Loucy (cell line): ENCODE measurements around the gene GARIN5A.

ENCODE experiments used
- H2AFZ ChIP-seq: fragments of 200-600 bp; sonication (generic); 2 replicates; pipeline ENCODE4 v1.6.0; 2016; ENCODE audit warnings: antibody characterized with exemption, mild to moderate bottlenecking, low read length, moderate library complexity
- H3F3A ChIP-seq: fragments of 200-600 bp; 2 replicates; pipeline ENCODE4 v1.6.0; 2016; ENCODE audit warnings: antibody characterized with exemption, low read depth, mild to moderate bottlenecking
- H3K27me3 ChIP-seq: fragments of 200-600 bp; sonication (generic); 2 replicates; pipeline ENCODE4 v1.6.1; 2014; ENCODE audit warnings: low read length, mild to moderate bottlenecking; ENCODE audit not compliant: insufficient read depth, poor library complexity, severe bottlenecking
- H3K36me3 ChIP-seq: fragments of 200-600 bp; sonication (generic); 2 replicates; pipeline ENCODE4 v1.6.1; 2016; ENCODE audit warnings: low read length; ENCODE audit not compliant: insufficient read depth
- H3K4me1 ChIP-seq: fragments of 200-600 bp; sonication (generic); 2 replicates; pipeline ENCODE4 v1.5.1; 2014; ENCODE audit warnings: low read length, mild to moderate bottlenecking; ENCODE audit not compliant: insufficient read depth, poor library complexity, severe bottlenecking
- H3K4me2 ChIP-seq: fragments of 200-600 bp; sonication (generic); 2 replicates; pipeline ENCODE4 v1.6.0; 2014; ENCODE audit warnings: antibody characterized with exemption, low read length, low read depth, mild to moderate bottlenecking; ENCODE audit not compliant: poor library complexity, severe bottlenecking
- H3K4me3 ChIP-seq: fragments of 200-600 bp; sonication (generic); 2 replicates; pipeline ENCODE4 v1.5.1; 2014; ENCODE audit warnings: low read length, mild to moderate bottlenecking, mixed read lengths; ENCODE audit not compliant: poor library complexity, severe bottlenecking
- H3K79me2 ChIP-seq: fragments of 200-600 bp; sonication (generic); 2 replicates; pipeline ENCODE4 v1.6.1; 2014; ENCODE audit warnings: low read length; ENCODE audit not compliant: insufficient read depth
- H3K9ac ChIP-seq: fragments of 200-600 bp; sonication (generic); 2 replicates; pipeline ENCODE4 v1.6.0; 2014; ENCODE audit warnings: mild to moderate bottlenecking, low read depth, low read length, moderate library complexity; ENCODE audit not compliant: poor library complexity, severe bottlenecking
- H3K9me2 ChIP-seq: fragments of 200-600 bp; sonication (generic); replicated peaks from 2 replicates; pipeline ENCODE4 v1.6.1; 2016; ENCODE audit warnings: low read depth, low read length, mixed read lengths
- H3K9me3 ChIP-seq: fragments of 200-600 bp; sonication (generic); 2 replicates; pipeline ENCODE4 v1.6.1; 2014; ENCODE audit warnings: mild to moderate bottlenecking, antibody characterized with exemption, low read length, low read depth; ENCODE audit not compliant: insufficient read depth
- H4K20me1 ChIP-seq: fragments of 200-600 bp; sonication (generic); 2 replicates; pipeline ENCODE4 v1.6.0; 2014; ENCODE audit warnings: antibody characterized with exemption, low read length, mild to moderate bottlenecking; ENCODE audit not compliant: insufficient read depth, poor library complexity, severe bottlenecking
- EZH2phosphoT487 ChIP-seq: fragments of 200-600 bp; IDR thresholded peaks from 2 replicates; pipeline ENCODE4 v1.6.1; 2018; ENCODE audit warnings: antibody characterized with exemption, mild to moderate bottlenecking, moderate library complexity, borderline replicate concordance
- TF ChIP-seq, protein P1 (sequence below): fragments of 200-600 bp; sonication (generic); conservative IDR thresholded peaks from 2 replicates; pipeline ENCODE4 v1.5.1; 2014; ENCODE audit warnings: mild to moderate bottlenecking, antibody characterized with exemption, low read length

The GARIN5A gene

DNA sequence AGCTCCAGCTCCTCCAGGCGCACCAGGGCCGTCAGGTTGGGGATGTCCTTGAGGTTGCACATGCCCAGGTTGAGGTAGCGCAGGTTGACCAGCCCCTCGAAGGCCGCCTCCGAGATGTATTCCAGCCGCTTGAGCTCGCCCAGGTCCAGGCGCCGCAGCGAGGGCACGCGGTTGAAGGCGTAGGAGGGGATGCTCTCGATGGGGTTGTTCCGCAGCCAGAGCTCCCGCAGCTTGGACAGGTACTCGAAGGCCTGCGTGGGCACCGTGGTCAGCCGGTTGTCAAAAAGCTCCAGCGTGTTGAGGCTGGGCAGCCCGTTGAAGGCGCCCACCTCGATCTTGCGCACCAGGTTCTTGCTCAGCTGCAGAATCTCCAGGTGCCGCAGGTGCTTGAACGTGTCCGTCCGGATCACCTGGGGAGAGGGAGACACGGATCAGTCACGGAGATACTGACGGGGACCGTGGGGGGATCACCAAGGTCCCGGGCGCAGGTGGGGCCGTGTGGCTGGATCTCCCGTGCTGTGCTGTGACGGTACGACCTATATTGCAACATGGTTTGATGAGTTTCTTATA lies 42.4 kb upstream of the GARIN5A start:
- no peak overlapping the region for H3K9ac ChIP-seq
- H3K4me3 ChIP-seq = no peak overlapping the region
- H3K79me2 ChIP-seq = no peaks in the 10 kb centered on the region
- TF ChIP-seq, protein P1, sequence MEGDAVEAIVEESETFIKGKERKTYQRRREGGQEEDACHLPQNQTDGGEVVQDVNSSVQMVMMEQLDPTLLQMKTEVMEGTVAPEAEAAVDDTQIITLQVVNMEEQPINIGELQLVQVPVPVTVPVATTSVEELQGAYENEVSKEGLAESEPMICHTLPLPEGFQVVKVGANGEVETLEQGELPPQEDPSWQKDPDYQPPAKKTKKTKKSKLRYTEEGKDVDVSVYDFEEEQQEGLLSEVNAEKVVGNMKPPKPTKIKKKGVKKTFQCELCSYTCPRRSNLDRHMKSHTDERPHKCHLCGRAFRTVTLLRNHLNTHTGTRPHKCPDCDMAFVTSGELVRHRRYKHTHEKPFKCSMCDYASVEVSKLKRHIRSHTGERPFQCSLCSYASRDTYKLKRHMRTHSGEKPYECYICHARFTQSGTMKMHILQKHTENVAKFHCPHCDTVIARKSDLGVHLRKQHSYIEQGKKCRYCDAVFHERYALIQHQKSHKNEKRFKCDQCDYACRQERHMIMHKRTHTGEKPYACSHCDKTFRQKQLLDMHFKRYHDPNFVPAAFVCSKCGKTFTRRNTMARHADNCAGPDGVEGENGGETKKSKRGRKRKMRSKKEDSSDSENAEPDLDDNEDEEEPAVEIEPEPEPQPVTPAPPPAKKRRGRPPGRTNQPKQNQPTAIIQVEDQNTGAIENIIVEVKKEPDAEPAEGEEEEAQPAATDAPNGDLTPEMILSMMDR = no peak
- no peak for TF ChIP-seq EZH2phosphoT487
- no peak overlapping the region for H3K4me2 ChIP-seq
- H3K4me1 ChIP-seq = no peaks in the 10 kb centered on the region
- H3K9me3 ChIP-seq = no peaks in the 10 kb centered on the region
- no peak overlapping the region for H2AFZ ChIP-seq
- H3F3A ChIP-seq = no peaks in the 10 kb centered on the region
- H3K27me3 ChIP-seq = no peaks in the 10 kb centered on the region
- H3K9me2 ChIP-seq = no peaks in the 10 kb centered on the region
- H4K20me1 ChIP-seq = no peaks in the 10 kb centered on the region
- H3K36me3 ChIP-seq = no peaks in the 10 kb centered on the region

DNA sequence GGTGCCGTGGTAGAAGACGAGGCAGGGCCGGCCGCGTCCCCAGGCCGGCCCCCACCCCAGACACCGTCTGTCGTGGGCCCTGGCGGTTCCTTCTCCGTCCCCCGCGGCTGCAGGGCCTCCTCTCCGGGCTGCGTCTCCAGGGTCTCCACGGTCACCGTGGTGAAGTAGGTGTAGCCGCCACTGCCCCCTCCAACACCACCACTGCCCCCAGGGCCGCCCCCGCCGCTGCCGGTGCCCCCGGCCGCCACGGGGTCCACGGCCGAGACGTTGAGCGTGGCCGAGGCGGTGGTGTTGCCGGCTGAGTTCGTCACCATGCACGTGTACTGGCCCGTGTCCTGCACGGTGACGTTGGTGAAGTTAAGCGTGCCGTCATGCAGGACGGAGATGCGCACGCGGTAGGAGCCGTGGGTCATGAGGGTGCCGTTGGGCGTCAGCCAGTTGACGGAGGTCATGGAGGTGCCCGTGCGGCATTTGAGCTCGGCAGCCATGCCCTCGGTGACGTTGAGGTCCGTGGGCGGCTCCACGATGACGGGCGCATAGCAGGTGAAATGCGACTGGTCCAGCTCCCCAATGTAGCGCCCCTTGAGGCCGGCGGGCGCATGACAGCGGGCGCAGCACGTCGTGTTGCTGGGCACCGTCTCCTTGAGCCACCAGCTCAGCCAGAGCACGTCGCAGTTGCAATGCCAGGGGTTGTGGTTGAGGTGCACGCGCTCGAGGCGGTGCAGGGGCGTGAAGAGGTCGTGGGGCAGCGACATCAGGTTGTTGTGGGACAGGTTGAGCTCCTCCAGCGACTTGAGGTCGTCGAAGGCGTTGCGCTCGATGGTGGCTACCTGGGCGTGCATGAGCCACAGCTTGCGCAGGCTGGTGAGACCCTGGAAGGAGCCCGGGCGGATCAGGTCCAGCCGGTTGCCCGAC lies 41.7 kb upstream of the GARIN5A start:
- Histone ChIP-seq H3K4me3 (no peak overlapping the region), H3K9me3 (no peaks in the 10 kb centered on the region), H4K20me1 (no peaks in the 10 kb centered on the region), H3K9me2 (no peaks in the 10 kb centered on the region), H3K79me2 (no peaks in the 10 kb centered on the region), H3K4me2 (no peak overlapping the region), H3K36me3 (no peaks in the 10 kb centered on the region), H3F3A (no peaks in the 10 kb centered on the region), H3K4me1 (no peaks in the 10 kb centered on the region), H3K9ac (no peak overlapping the region), H2AFZ (no peak overlapping the region), H3K27me3 (no peaks in the 10 kb centered on the region)
- no peak for TF ChIP-seq EZH2phosphoT487
- TF ChIP-seq, protein P1 = peak; percentile 6; the same call in 1 of the 2 replicates

DNA sequence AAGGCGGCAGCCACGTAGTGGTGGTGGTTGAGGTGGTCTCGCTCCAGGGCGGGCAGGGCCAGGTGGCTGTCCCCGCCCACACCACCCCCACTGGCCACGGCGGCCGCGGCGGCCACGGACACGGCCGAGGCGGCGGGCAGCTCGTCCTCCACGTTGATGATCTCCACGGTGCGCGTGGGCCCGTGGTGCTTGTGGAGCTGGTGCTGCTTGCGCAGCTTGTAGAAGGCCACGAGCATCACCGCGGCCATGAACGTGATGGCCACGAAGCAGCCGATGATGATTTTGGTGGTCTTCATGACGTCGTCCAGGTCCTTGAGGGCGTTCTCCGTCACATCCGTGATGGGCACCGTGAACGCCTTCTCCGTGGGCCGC lies 41.0 kb upstream of the GARIN5A start:
- H3K36me3 ChIP-seq = no peaks in the 10 kb centered on the region
- no peak overlapping the region for H3K9ac ChIP-seq
- no peaks in the 10 kb centered on the region for H3K9me3 ChIP-seq
- H3K9me2 ChIP-seq = no peaks in the 10 kb centered on the region
- no peak overlapping the region for H3K4me2 ChIP-seq
- no peaks in the 10 kb centered on the region for H4K20me1 ChIP-seq
- no peak overlapping the region for H3K4me3 ChIP-seq
- no peaks in the 10 kb centered on the region for H3K27me3 ChIP-seq
- no peaks in the 10 kb centered on the region for H3K79me2 ChIP-seq
- no peak overlapping the region for H2AFZ ChIP-seq
- no peak for TF ChIP-seq EZH2phosphoT487
- TF ChIP-seq, protein P1 = no peak
- H3K4me1 ChIP-seq = no peaks in the 10 kb centered on the region
- no peaks in the 10 kb centered on the region for H3F3A ChIP-seq
